GM12878 (cell line): ENCODE measurements around the gene ZNF582. TPM values are rescaled to one million over a fixed set of nuclear protein-coding genes. Genes with fewer than 3 reads are reported as not detected.

ENCODE experiments used
- ATAC-seq: fragments of 200-7000 bp; cut with Tn5 transposase; 3 replicates; pipeline ENCODE4 v1.9.1; 2020; ENCODE audit warnings: mild to moderate bottlenecking, moderate library complexity
- BruUV-seq: library from RNA; stranded (reverse); fragments of 400-500 nt; replicated peaks from 2 replicates; lab custom pipeline; 2021; lab: Mats Ljungman, UMichigan
- CTCF ChIA-PET: fragments of 300-600 bp; sonication (Branson Sonifier 250); formaldehyde crosslinking; extraction: SDS; loops from one replicate; lab custom pipeline; 2021; ENCODE audit warnings: inconsistent platforms; lab: Yijun Ruan, JAX
- POLR2A ChIA-PET: fragments of 350-600 bp; formaldehyde crosslinking; extraction: SDS; loops from one replicate; lab custom pipeline; 2021; ENCODE audit warnings: inconsistent platforms; lab: Charles Lee
- RAD21 ChIA-PET: fragments of 300-600 bp; sonication (Branson Sonifier 250); formaldehyde crosslinking; loops from one replicate; lab custom pipeline; 2023; ENCODE audit warnings: antibody characterized with exemption; ENCODE audit not compliant: unreplicated experiment; lab: Charles Lee
- SMC1A ChIA-PET: fragments of 300-600 bp; sonication (Branson Sonifier 250); formaldehyde crosslinking; loops from one replicate; lab custom pipeline; 2023; ENCODE audit not compliant: unreplicated experiment, uncharacterized antibody; lab: Charles Lee
- DNase-seq: peaks from one replicate; pipeline ENCODE4 v3.0.0-alpha.2; 2011; ENCODE audit warnings: low read depth, low spot score
- FAIRE-seq: peaks from 3 replicates; lab custom pipeline; 2011; peaks lifted over from hg19 to GRCh38; lab: Jason Lieb, UNC
- H2AFZ ChIP-seq: 2 replicates; pipeline ENCODE4 v1.6.0; 2011; ENCODE audit warnings: low read depth, low read length, control low read depth; ENCODE audit not compliant: control insufficient read depth
- H3K27ac ChIP-seq: 2 replicates; pipeline ENCODE4 v1.5.1; 2011; ENCODE audit warnings: control low read depth; ENCODE audit not compliant: control insufficient read depth, insufficient read depth
- H3K27me3 ChIP-seq, 2 experiments: replicated peaks in 1 of 2; 2 replicates each; pipeline versions ENCODE4 v1.6.0 to v1.6.1; 2011; ENCODE audit warnings: low read length in 1 of 2; ENCODE audit not compliant: control insufficient read depth in 2 of 2, insufficient read depth in 2 of 2
- H3K36me3 ChIP-seq, 2 experiments: 2 replicates each; pipeline ENCODE4 v1.5.1; 2011; ENCODE audit warnings: low read length in 1 of 2; ENCODE audit not compliant: control insufficient read depth in 2 of 2, insufficient read depth in 2 of 2
- H3K4me1 ChIP-seq: 2 replicates; pipeline ENCODE4 v1.6.1; 2011; ENCODE audit warnings: mild to moderate bottlenecking, low read length, moderate library complexity, mixed read lengths; ENCODE audit not compliant: control insufficient read depth, insufficient read depth
- H3K4me2 ChIP-seq: 2 replicates; pipeline ENCODE4 v1.6.0; 2011; ENCODE audit warnings: control low read depth; ENCODE audit not compliant: control insufficient read depth, insufficient read depth
- H3K4me3 ChIP-seq: fragments of 200-600 bp; sonication (generic); 2 replicates; pipeline ENCODE4 v1.5.1; 2016
- H3K79me2 ChIP-seq: 2 replicates; pipeline ENCODE4 v1.6.0; 2011; ENCODE audit warnings: low read length; ENCODE audit not compliant: control insufficient read depth, insufficient read depth
- H3K9ac ChIP-seq: 2 replicates; pipeline ENCODE4 v1.8.0; 2011; ENCODE audit warnings: low read length, control low read depth, mixed read lengths; ENCODE audit not compliant: control insufficient read depth, insufficient read depth
- H3K9me3 ChIP-seq: replicated peaks from 3 replicates; pipeline ENCODE4 v1.5.1; 2011; ENCODE audit warnings: mild to moderate bottlenecking, low read length; ENCODE audit not compliant: control insufficient read depth, insufficient read depth
- H4K20me1 ChIP-seq: 2 replicates; pipeline ENCODE4 v1.6.0; 2011; ENCODE audit not compliant: control insufficient read depth, insufficient read depth
- BHLHE40 ChIP-seq, 2 experiments: fragments of 450-650 bp in 1 of 2; IDR thresholded peaks; 2 replicates each; pipeline ENCODE4 v1.6.1; 2011 to 2017; ENCODE audit warnings: low read depth in 2 of 2, borderline replicate concordance in 1 of 2, improper control_type of control experiment in 1 of 2, low read length in 1 of 2, mild to moderate bottlenecking in 1 of 2
- IKZF1 ChIP-seq: fragments of 450-650 bp; conservative IDR thresholded peaks from 2 replicates; pipeline ENCODE4 v1.6.1; 2017; ENCODE audit warnings: antibody characterized with exemption, mild to moderate bottlenecking
- MEF2A ChIP-seq: IDR thresholded peaks from 2 replicates; pipeline ENCODE4 v1.6.1; 2011; ENCODE audit warnings: low read depth, mild to moderate bottlenecking, low read length, moderate library complexity; ENCODE audit not compliant: insufficient read depth
- NFIC ChIP-seq: IDR thresholded peaks from 2 replicates; pipeline ENCODE4 v1.6.1; 2012; ENCODE audit warnings: low read depth, mild to moderate bottlenecking, inconsistent platforms, low read length, moderate library complexity
- NR2C1 ChIP-seq: fragments of 450-650 bp; IDR thresholded peaks from 2 replicates; pipeline ENCODE4 v1.6.1; 2017; ENCODE audit warnings: antibody characterized with exemption, mild to moderate bottlenecking, moderate library complexity
- PAX8 ChIP-seq: fragments of 450-650 bp; IDR thresholded peaks from 2 replicates; pipeline ENCODE4 v1.6.1; 2017; ENCODE audit warnings: mild to moderate bottlenecking, moderate library complexity
- PBX3 ChIP-seq: IDR thresholded peaks from 2 replicates; pipeline ENCODE4 v1.6.1; 2011; ENCODE audit warnings: mild to moderate bottlenecking, low read depth, low read length, moderate library complexity; ENCODE audit not compliant: insufficient replicate concordance
- RB1 ChIP-seq: fragments of 450-650 bp; formaldehyde crosslinking; IDR thresholded peaks from 2 replicates; pipeline ENCODE4 v1.6.1; 2017; ENCODE audit warnings: mild to moderate bottlenecking, borderline replicate concordance
- SMAD5 ChIP-seq: IDR thresholded peaks from 2 replicates; pipeline ENCODE4 v1.6.1; 2016; ENCODE audit warnings: antibody characterized with exemption, low read depth
- SMC3 ChIP-seq: IDR thresholded peaks from 2 replicates; pipeline ENCODE4 v1.6.1; 2011; ENCODE audit warnings: low read length, improper control_type of control experiment, borderline replicate concordance
- WGBS: methylation state at CpG from one replicate; pipeline ENCODE4 v1.1.6; 2016; ENCODE audit warnings: low lambda C conversion rate; ENCODE audit not compliant: insufficient replicate concordance, insufficient coverage; ENCODE audit errors: missing lambda C conversion rate; 5-methylcytosine and 5-hydroxymethylcytosine counted together
- in situ Hi-C: fragments of 300-500 bp; cut with MboI; formaldehyde crosslinking; loops from 9 replicates; pipeline ENCODE4 v1.14.3; 2018; ENCODE audit warnings: mixed read lengths
- intact Hi-C: fragments of 100-400 bp; cut with micrococcal nuclease; formaldehyde crosslinking; loops from one replicate; pipeline ENCODE4 v1.14.2; 2022; ENCODE audit not compliant: unreplicated experiment
- polyA plus RNA-seq, 11 experiments: library from polyadenylated mRNA; depleted of rRNA in 4 of 11; unstranded in 6 of 11; stranded (reverse) in 5 of 11; fragments of >200 nt; fragmentation: Nextera tagmentation in 4 of 11; fragmentation: Illumina TruSeq in 1 of 11; extraction: Ambion mirVana in 4 of 11; extraction: Trizol in 1 of 11; gene quantifications; 1 replicate in 1 of 11; 2 replicates in 10 of 11; pipeline versions ENCODE4 v1.2.1 to v1.2.3, GENCODE V29; 2011 to 2016; ENCODE audit warnings: inconsistent platforms in 2 of 11, missing spikeins in 2 of 11, low read depth in 1 of 11
- total RNA-seq, 4 experiments: library from RNA; depleted of rRNA in 3 of 4; stranded (reverse); fragments of >200 nt in 3 of 4; fragmentation: Illumina TruSeq in 1 of 4; extraction: Trizol in 1 of 4; gene quantifications; 2 replicates each; pipeline versions ENCODE4 v1.2.1 to v1.2.3, GENCODE V29; 2013 to 2021
- TF ChIP-seq, protein P1 (sequence below): IDR thresholded peaks from 2 replicates; pipeline ENCODE4 v1.6.1; 2011; ENCODE audit warnings: borderline replicate concordance, low read depth, mild to moderate bottlenecking, moderate library complexity, low read length; ENCODE audit not compliant: insufficient read depth, poor library complexity, severe bottlenecking

The ZNF582 gene
- total and polyA plus RNA-seq, 10 of the 15 experiments (the other 5 are each of a cell fraction or from before 2014, with no cell fraction given): 0.37 to 1.4 (median 0.85) TPM; not detected in 1

- H3K36me3 ChIP-seq: no peaks in the 10 kb centered on the region; a peak in 1 of 4 replicates
- in situ Hi-C loops: no loop called here
- peaks cover 17% of the 10 kb centered on the region for H3K9me3 ChIP-seq
- FAIRE-seq (no peak), ATAC-seq (no peak), DNase-seq (no peak)
- no peak overlapping the region for H2AFZ ChIP-seq
- H3K4me1 ChIP-seq: no peaks in the 10 kb centered on the region
- H3K27ac ChIP-seq: no peak overlapping the region
- no peak for TF ChIP-seq BHLHE40 (IDR thresholded peaks at IDR 0.05; ENCODE audit: borderline replicate concordance in 1 of 2, low read depth in 2 of 2, low read length in 1 of 2)
- no peak for TF ChIP-seq SMAD5
- no peak for TF ChIP-seq PBX3
- TF ChIP-seq, protein P1, sequence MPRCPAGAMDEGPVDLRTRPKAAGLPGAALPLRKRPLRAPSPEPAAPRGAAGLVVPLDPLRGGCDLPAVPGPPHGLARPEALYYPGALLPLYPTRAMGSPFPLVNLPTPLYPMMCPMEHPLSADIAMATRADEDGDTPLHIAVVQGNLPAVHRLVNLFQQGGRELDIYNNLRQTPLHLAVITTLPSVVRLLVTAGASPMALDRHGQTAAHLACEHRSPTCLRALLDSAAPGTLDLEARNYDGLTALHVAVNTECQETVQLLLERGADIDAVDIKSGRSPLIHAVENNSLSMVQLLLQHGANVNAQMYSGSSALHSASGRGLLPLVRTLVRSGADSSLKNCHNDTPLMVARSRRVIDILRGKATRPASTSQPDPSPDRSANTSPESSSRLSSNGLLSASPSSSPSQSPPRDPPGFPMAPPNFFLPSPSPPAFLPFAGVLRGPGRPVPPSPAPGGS: no peak
- TF ChIP-seq IKZF1: no peak
- no peak for TF ChIP-seq RB1
- no peak for TF ChIP-seq SMC3
- TF ChIP-seq MEF2A: no peak
- TF ChIP-seq PAX8: no peak
- TF ChIP-seq NR2C1: no peak
- no peak for TF ChIP-seq NFIC
- intact Hi-C loops: no loop called here
- BruUV-seq: no TSS peak
- no peaks in the 10 kb centered on the region; the same call in 1 of the 2 replicates for H3K79me2 ChIP-seq
- no peak overlapping the region for H3K4me3 ChIP-seq
- POLR2A ChIA-PET: no interaction called here
- SMC1A ChIA-PET: interaction anchor here (1.4 kb wide), 1 partner anchor 20 kb away, joined by 3 read pairs; no protein-coding TSS in a partner anchor
- H4K20me1 ChIP-seq: no peaks in the 10 kb centered on the region
- RAD21 ChIA-PET: no interaction called here
- H3K9ac ChIP-seq: no peak overlapping the region
- H3K27me3 ChIP-seq: no peaks in the 10 kb centered on the region
- no peak overlapping the region for H3K4me2 ChIP-seq
- CTCF ChIA-PET: interaction anchor here (1.1 to 1.5 kb wide), 4 partner anchors 20 to 119 kb away, joined by 3 to 6 read pairs (median 3); no protein-coding TSS in a partner anchor
- 0% methylated on average over 1 of the region's 1 CpG for WGBS
Measured at GRCh38 chr19:56372281-56372680, 21.1 kb downstream of the ZNF582 start.
